D721Med (cell line): ENCODE measurements around the gene SORCS2.

Experiments
- DNase-seq: peaks from one replicate; pipeline ENCODE4 v3.0.0; 2011; ENCODE audit warnings: low spot score; ENCODE audit not compliant: insufficient read length
- FAIRE-seq: peaks from 2 replicates; lab custom pipeline; 2011; peaks lifted over from hg19 to GRCh38; lab: Jason Lieb, UNC
- TF ChIP-seq, protein P1 (sequence below): IDR thresholded peaks from 2 replicates; pipeline ENCODE4 v1.5.1; 2012; ENCODE audit warnings: mild to moderate bottlenecking, control low read depth; ENCODE audit not compliant: insufficient read depth; ENCODE audit errors: missing control alignments

SORCS2 gene

GRCh38 chr4:7487998-7488671 lies 295.8 kb downstream of the SORCS2 start:
- DNase-seq (no peak), FAIRE-seq (no peak)
- TF ChIP-seq, protein P1, sequence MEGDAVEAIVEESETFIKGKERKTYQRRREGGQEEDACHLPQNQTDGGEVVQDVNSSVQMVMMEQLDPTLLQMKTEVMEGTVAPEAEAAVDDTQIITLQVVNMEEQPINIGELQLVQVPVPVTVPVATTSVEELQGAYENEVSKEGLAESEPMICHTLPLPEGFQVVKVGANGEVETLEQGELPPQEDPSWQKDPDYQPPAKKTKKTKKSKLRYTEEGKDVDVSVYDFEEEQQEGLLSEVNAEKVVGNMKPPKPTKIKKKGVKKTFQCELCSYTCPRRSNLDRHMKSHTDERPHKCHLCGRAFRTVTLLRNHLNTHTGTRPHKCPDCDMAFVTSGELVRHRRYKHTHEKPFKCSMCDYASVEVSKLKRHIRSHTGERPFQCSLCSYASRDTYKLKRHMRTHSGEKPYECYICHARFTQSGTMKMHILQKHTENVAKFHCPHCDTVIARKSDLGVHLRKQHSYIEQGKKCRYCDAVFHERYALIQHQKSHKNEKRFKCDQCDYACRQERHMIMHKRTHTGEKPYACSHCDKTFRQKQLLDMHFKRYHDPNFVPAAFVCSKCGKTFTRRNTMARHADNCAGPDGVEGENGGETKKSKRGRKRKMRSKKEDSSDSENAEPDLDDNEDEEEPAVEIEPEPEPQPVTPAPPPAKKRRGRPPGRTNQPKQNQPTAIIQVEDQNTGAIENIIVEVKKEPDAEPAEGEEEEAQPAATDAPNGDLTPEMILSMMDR, result no peak

DNA sequence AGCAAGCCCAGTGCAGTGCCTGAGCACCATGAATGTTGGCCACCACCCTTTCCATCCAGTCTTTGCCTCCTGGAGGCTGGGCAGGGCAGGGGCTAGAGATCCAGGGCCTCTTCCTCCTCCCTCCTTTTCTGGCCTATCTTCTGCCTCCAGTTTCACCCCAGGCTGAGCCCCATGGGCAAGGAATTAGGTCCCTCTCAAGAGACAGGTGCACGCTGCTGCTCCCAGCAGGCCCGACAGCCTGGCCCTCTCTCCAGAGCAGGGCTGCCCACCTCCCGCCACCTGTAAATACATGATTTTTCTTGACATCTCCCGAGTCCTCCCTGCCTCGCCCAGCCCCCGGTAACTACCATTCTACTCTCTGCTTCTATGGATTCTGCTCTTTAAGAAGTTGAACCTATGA lies 299.6 kb downstream of the SORCS2 start:
- DNase-seq (no peak), FAIRE-seq (no peak)
- TF ChIP-seq, protein P1, result no peak

GRCh38 chr4:7498446-7499200 lies 306.3 kb downstream of the SORCS2 start:
- FAIRE-seq (no peak), DNase-seq (no peak)
- TF ChIP-seq, protein P1, result no peak

GRCh38 chr4:7499661-7500060 lies 307.3 kb downstream of the SORCS2 start:
- TF ChIP-seq, protein P1, result no peak
- DNase-seq, result no peak
- no peak for FAIRE-seq

- FAIRE-seq (no peak), DNase-seq (no peak)
- TF ChIP-seq, protein P1, result no peak
These were observed 308.1 kb downstream of the SORCS2 start for GRCh38 chr4:7500404-7500803.

GRCh38 chr4:7501314-7501713 lies 309.0 kb downstream of the SORCS2 start:
- FAIRE-seq (no peak), DNase-seq (no peak)
- TF ChIP-seq, protein P1, result no peak

GRCh38 chr4:7501873-7502272 lies 309.5 kb downstream of the SORCS2 start:
- DNase-seq (no peak), FAIRE-seq (no peak)
- TF ChIP-seq, protein P1, result no peak
